Kidney (tissue), 14 donors: Measurements from ENCODE around the gene RPS6KL1. TPM values are rescaled to one million over a fixed set of nuclear protein-coding genes. Genes with fewer than 3 reads are reported as not detected.

ENCODE experiments used
- DNase-seq, 5 donors: peaks; one replicate each; pipeline ENCODE4 v3.0.0-alpha.2; 2013 to 2020
- FAIRE-seq: peaks from 2 replicates; lab custom pipeline; 2012; peaks lifted over from hg19 to GRCh38; lab: Jason Lieb, UNC
- H3K27ac ChIP-seq, 2 donors: one replicate each; pipeline ENCODE4 v1.7.0; 2013; ENCODE audit warnings: low read depth in 2 of 2, low read length in 2 of 2, inconsistent platforms in 1 of 2
- H3K27me3 ChIP-seq: one replicate; pipeline ENCODE4 v1.7.1; 2013; ENCODE audit warnings: low read length, inconsistent platforms; ENCODE audit not compliant: control insufficient read depth, insufficient read depth
- H3K36me3 ChIP-seq, 3 donors: one replicate each; pipeline versions ENCODE4 v1.7.0 to v1.7.1; 2013; ENCODE audit warnings: low read length in 3 of 3, control low read depth in 1 of 3, inconsistent platforms in 1 of 3; ENCODE audit not compliant: insufficient read depth in 3 of 3, control insufficient read depth in 2 of 3
- H3K4me1 ChIP-seq, 3 donors: one replicate each; pipeline versions ENCODE4 v1.7.0 to v1.7.1; 2013; ENCODE audit warnings: low read length in 3 of 3, inconsistent platforms in 1 of 3, low read depth in 1 of 3; ENCODE audit not compliant: control insufficient read depth in 2 of 3, insufficient read depth in 2 of 3
- H3K4me3 ChIP-seq, 3 donors: one replicate each; pipeline versions ENCODE4 v1.7.0 to v1.8.1; 2013; ENCODE audit warnings: low read length in 3 of 3, control low read depth in 1 of 3, inconsistent platforms in 1 of 3
- H3K9ac ChIP-seq, 3 donors: one replicate each; pipeline versions ENCODE4 v1.7.0 to v1.7.1; 2013; ENCODE audit warnings: low read length in 3 of 3, control low read depth in 1 of 3, inconsistent platforms in 1 of 3
- H3K9me3 ChIP-seq, 3 donors: one replicate each; pipeline versions ENCODE4 v1.7.0 to v1.7.1; 2013; ENCODE audit warnings: low read length in 3 of 3, control low read depth in 1 of 3, inconsistent platforms in 1 of 3; ENCODE audit not compliant: control insufficient read depth in 2 of 3, insufficient read depth in 1 of 3
- intact Hi-C: fragments of 100-400 bp; cut with DNase I; formaldehyde crosslinking; loops from one replicate; pipeline ENCODE4 v1.11.1; 2022
- polyA plus RNA-seq: library from polyadenylated mRNA; stranded (reverse); fragments of 350-450 nt; fragmentation: Illumina TruSeq; extraction: RNeasy Lipid Tissue Mini Kit (QIAGEN cat#74804); gene quantifications from one replicate; pipeline ENCODE4 v1.2.3, GENCODE V29; 2014; ENCODE audit warnings: low read depth, low replicate concordance; ENCODE audit not compliant: insufficient read depth
- total RNA-seq: library from RNA; stranded (reverse); fragmentation: NEBNext Ultra II Directional; extraction: Animal tissue kit (Norgen Biotek cat#: 25700); gene quantifications from one replicate; pipeline ENCODE4 v1.2.1, GENCODE V29; 2021
- TF ChIP-seq, protein P1 (sequence below): IDR thresholded peaks from 3 replicates; pipeline ENCODE4 v1.5.1; 2012; ENCODE audit warnings: mild to moderate bottlenecking, moderate library complexity, borderline replicate concordance; ENCODE audit not compliant: insufficient read depth; ENCODE audit errors: extremely low read depth
- donor health status: control.
- donor health status: control.
- donor health status: control.
- donor health status: control.
- donor health status: control.
- donor health status: DM: yes; HTN: yes; CAD: no.
- donor health status: Normal renal cell carcinoma (clear cell type).

Gene RPS6KL1
- total and polyA plus RNA-seq, 2 donors from 2014 or later, result 3.7 to 7.9 TPM

DNA sequence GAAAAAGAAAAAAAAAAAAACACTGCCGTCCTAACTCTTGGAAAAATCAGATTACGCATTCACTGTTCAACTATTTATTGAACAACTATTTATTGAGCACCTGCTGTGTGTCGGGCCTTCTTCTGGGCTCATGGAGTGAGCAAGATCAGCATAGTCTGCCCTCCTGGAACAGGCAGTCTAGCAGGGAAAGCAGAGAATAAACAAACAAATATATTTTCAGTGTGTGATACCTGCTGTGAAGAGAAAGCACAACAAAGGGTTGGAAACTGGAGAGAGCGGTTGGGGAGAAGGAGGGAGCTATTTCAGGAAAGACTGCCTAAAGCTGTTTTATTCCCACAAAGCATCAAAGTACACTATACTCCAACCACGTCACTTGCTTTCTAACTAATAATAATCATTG is 57.9 kb downstream of the RPS6KL1 start:
- Histone ChIP-seq H3K4me1 (no peaks in the 10 kb centered on the region), H3K27me3 (no peaks in the 10 kb centered on the region), H3K9ac (no peak overlapping the region), H3K4me3 (no peak overlapping the region), H3K27ac (no peak overlapping the region), H3K9me3 (no peaks in the 10 kb centered on the region), H3K36me3 (no peaks in the 10 kb centered on the region)
- DNase-seq (no peak), FAIRE-seq (no peak)
- TF ChIP-seq, protein P1, sequence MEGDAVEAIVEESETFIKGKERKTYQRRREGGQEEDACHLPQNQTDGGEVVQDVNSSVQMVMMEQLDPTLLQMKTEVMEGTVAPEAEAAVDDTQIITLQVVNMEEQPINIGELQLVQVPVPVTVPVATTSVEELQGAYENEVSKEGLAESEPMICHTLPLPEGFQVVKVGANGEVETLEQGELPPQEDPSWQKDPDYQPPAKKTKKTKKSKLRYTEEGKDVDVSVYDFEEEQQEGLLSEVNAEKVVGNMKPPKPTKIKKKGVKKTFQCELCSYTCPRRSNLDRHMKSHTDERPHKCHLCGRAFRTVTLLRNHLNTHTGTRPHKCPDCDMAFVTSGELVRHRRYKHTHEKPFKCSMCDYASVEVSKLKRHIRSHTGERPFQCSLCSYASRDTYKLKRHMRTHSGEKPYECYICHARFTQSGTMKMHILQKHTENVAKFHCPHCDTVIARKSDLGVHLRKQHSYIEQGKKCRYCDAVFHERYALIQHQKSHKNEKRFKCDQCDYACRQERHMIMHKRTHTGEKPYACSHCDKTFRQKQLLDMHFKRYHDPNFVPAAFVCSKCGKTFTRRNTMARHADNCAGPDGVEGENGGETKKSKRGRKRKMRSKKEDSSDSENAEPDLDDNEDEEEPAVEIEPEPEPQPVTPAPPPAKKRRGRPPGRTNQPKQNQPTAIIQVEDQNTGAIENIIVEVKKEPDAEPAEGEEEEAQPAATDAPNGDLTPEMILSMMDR, result no peak
- intact Hi-C loops, result no loop called here

DNA sequence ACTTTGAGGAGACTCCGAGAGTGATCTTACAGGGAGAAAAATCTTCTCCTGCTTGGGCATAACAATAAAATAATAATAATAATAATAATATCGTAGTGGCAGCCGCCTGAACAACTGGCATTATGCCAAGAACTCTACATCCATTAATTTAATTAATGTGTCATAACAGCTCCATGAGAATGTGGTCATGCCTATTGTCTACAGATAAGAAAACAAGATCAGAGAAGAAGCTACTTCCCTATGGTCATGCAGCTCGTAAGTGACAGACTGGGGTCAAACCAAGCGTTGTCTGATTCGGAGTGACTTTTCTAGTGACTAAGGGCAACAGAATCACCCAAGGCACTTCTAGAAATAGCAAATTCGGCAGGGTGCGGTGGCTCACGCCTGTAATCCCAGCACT is 58.9 kb downstream of the RPS6KL1 start:
- DNase-seq (no peak), FAIRE-seq (no peak)
- H3K27me3 ChIP-seq, result no peaks in the 10 kb centered on the region
- H3K9ac ChIP-seq, result no peak overlapping the region
- H3K9me3 ChIP-seq, result no peaks in the 10 kb centered on the region
- intact Hi-C loops, result loop anchor here (5.0 kb wide), 1 partner anchor 43 kb away; no protein-coding TSS in a partner anchor
- H3K27ac ChIP-seq, result no peak overlapping the region
- no peaks in the 10 kb centered on the region for H3K36me3 ChIP-seq
- H3K4me3 ChIP-seq, result no peak overlapping the region
- TF ChIP-seq, protein P1, result no peak
- no peaks in the 10 kb centered on the region for H3K4me1 ChIP-seq

DNA sequence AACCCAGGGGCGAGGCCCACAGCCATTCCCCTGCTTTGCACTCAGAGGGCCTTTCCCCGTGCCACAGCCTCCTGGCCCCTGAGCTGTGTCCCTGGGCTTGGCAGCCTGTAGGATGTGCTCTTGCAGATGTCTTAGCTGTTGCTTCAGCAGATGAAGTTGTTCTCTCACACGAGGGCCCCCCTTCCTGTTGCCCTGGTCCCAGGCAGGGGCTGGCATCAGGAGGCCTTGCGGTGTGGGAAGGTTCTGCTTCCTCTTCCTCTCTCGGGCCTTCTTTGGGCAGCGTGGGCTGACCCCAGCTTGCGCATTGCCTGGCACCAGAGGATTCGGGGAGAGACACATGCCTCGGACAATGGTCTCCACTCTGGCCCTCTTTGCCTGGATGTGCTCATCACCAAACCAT is 59.8 kb downstream of the RPS6KL1 start:
- DNase-seq (no peak), FAIRE-seq (no peak)
- intact Hi-C loops, result loop anchor here (5.0 kb wide), 1 partner anchor 44 kb away; no protein-coding TSS in a partner anchor
- Histone ChIP-seq H3K27ac (no peak overlapping the region), H3K36me3 (no peaks in the 10 kb centered on the region), H3K27me3 (no peaks in the 10 kb centered on the region), H3K4me1 (no peaks in the 10 kb centered on the region), H3K9ac (no peak overlapping the region), H3K4me3 (no peak overlapping the region), H3K9me3 (no peaks in the 10 kb centered on the region)
- TF ChIP-seq, protein P1, result no peak

DNA sequence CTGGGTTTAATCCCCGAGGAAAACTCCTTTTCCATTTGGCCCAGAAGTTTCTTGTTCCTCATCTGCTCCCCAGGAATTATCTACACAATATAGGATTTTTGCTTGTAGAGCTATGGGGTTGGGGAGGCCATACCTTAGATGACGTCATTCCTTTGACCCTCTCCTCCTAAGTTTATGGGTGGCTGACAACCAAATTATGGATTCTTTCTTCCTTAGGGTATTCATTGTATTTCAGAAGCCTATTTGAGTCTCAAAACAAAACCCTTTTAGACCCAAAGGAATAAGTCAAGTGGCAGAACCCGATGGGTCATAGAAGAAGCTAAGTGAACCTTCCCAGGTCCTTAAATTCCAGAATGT is 61.3 kb downstream of the RPS6KL1 start:
- H3K27ac ChIP-seq, result no peak overlapping the region
- no peaks in the 10 kb centered on the region for H3K36me3 ChIP-seq
- no peaks in the 10 kb centered on the region for H3K4me1 ChIP-seq
- intact Hi-C loops, result loop anchor here (5.0 kb wide), 1 partner anchor 46 kb away; no protein-coding TSS in a partner anchor
- DNase-seq (no peak), FAIRE-seq (no peak)
- no peak overlapping the region for H3K9ac ChIP-seq
- TF ChIP-seq, protein P1, result no peak
- no peaks in the 10 kb centered on the region for H3K27me3 ChIP-seq
- H3K9me3 ChIP-seq, result no peaks in the 10 kb centered on the region
- H3K4me3 ChIP-seq, result no peak overlapping the region
